H9 (cell line): ENCODE data around the gene CDH24. TPM values are rescaled to one million over a fixed set of nuclear protein-coding genes. Genes with fewer than 3 reads are reported as not detected.

Experiments used
- DNase-seq: peaks from one replicate; pipeline ENCODE4 v3.0.0-alpha.2; 2017
- H2AFZ ChIP-seq: one replicate; pipeline ENCODE4 v1.6.1; 2013; ENCODE audit warnings: mild to moderate bottlenecking, low read length, control low read depth, moderate library complexity
- H2AK5ac ChIP-seq: 2 replicates; pipeline ENCODE4 v1.6.1; 2013; ENCODE audit warnings: low read length, control low read depth, mixed read lengths; ENCODE audit not compliant: insufficient read length
- H2BK120ac ChIP-seq: one replicate; pipeline ENCODE4 v1.6.1; 2013; ENCODE audit warnings: low read depth, mild to moderate bottlenecking, low read length, control low read depth, inconsistent platforms; ENCODE audit not compliant: poor library complexity, severe bottlenecking
- H2BK12ac ChIP-seq: 2 replicates; pipeline ENCODE4 v1.6.1; 2013; ENCODE audit warnings: low read length, control low read depth, mixed read lengths, low read depth; ENCODE audit not compliant: insufficient read length
- H2BK15ac ChIP-seq: 2 replicates; pipeline ENCODE4 v1.6.1; 2013; ENCODE audit warnings: low read depth, low read length, control low read depth
- H2BK20ac ChIP-seq: one replicate; pipeline ENCODE4 v1.6.1; 2013; ENCODE audit warnings: low read depth, mild to moderate bottlenecking, low read length, control low read depth, inconsistent platforms; ENCODE audit not compliant: poor library complexity, severe bottlenecking
- H2BK5ac ChIP-seq: 2 replicates; pipeline ENCODE4 v1.6.1; 2013; ENCODE audit warnings: low read length, control low read depth, mixed read lengths; ENCODE audit not compliant: insufficient read length
- H3K14ac ChIP-seq: 2 replicates; pipeline ENCODE4 v1.6.1; 2013; ENCODE audit warnings: low read length, control low read depth; ENCODE audit not compliant: insufficient read depth
- H3K18ac ChIP-seq: 2 replicates; pipeline ENCODE4 v1.6.1; 2013; ENCODE audit warnings: low read depth, mild to moderate bottlenecking, mixed read lengths, low read length, control low read depth; ENCODE audit not compliant: insufficient read length
- H3K23ac ChIP-seq: 2 replicates; pipeline ENCODE4 v1.6.1; 2013; ENCODE audit warnings: low read length, control low read depth, mixed read lengths, low read depth; ENCODE audit not compliant: insufficient read length
- H3K23me2 ChIP-seq: 2 replicates; pipeline ENCODE4 v1.6.1; 2013; ENCODE audit warnings: low read depth, mild to moderate bottlenecking, mixed read lengths, low read length, control low read depth; ENCODE audit not compliant: insufficient read length, poor library complexity, severe bottlenecking
- H3K27ac ChIP-seq: 2 replicates; pipeline ENCODE4 v1.5.1; 2013; ENCODE audit warnings: low read length, control low read depth, mixed read lengths, low read depth; ENCODE audit not compliant: insufficient read length
- H3K27me3 ChIP-seq: 2 replicates; pipeline ENCODE4 v1.6.1; 2013; ENCODE audit warnings: low read length, control low read depth, inconsistent platforms; ENCODE audit not compliant: insufficient read depth
- H3K4ac ChIP-seq: 2 replicates; pipeline ENCODE4 v1.6.1; 2013; ENCODE audit warnings: low read depth, mild to moderate bottlenecking, control low read depth, inconsistent platforms, low read length, moderate library complexity
- H3K4me1 ChIP-seq: 2 replicates; pipeline ENCODE4 v1.6.1; 2013; ENCODE audit warnings: low read length, control low read depth, inconsistent platforms; ENCODE audit not compliant: insufficient read depth
- H3K4me2 ChIP-seq: 2 replicates; pipeline ENCODE4 v1.6.1; 2013; ENCODE audit warnings: low read length, control low read depth, mixed read lengths; ENCODE audit not compliant: insufficient read length, insufficient read depth
- H3K56ac ChIP-seq: 2 replicates; pipeline ENCODE4 v1.6.1; 2013; ENCODE audit warnings: low read depth, mild to moderate bottlenecking, mixed read lengths, low read length, control low read depth; ENCODE audit not compliant: insufficient read length
- H3K79me1 ChIP-seq: 2 replicates; pipeline ENCODE4 v1.6.1; 2013; ENCODE audit warnings: low read depth, mild to moderate bottlenecking, moderate library complexity, low read length, control low read depth, inconsistent platforms; ENCODE audit not compliant: insufficient read depth, poor library complexity, severe bottlenecking
- H3K79me2 ChIP-seq: 2 replicates; pipeline ENCODE4 v1.6.1; 2013; ENCODE audit warnings: low read length, control low read depth, inconsistent platforms; ENCODE audit not compliant: insufficient read depth
- H3K9ac ChIP-seq: 2 replicates; pipeline ENCODE4 v1.6.1; 2013; ENCODE audit warnings: low read length, control low read depth, mixed read lengths; ENCODE audit not compliant: insufficient read length; ENCODE audit errors: extremely low read depth
- H3K9me3 ChIP-seq: one replicate; pipeline ENCODE4 v1.6.1; 2013; ENCODE audit warnings: low read depth, low read length, inconsistent platforms; ENCODE audit not compliant: control insufficient read depth
- H3T11ph ChIP-seq: one replicate; pipeline ENCODE4 v1.6.1; 2013; ENCODE audit warnings: mild to moderate bottlenecking, low read length, control low read depth, inconsistent platforms
- H4K20me1 ChIP-seq: one replicate; pipeline ENCODE4 v1.6.1; 2013; ENCODE audit not compliant: control insufficient read depth, insufficient read length, insufficient read depth
- H4K5ac ChIP-seq: 2 replicates; pipeline ENCODE4 v1.6.1; 2013; ENCODE audit warnings: low read depth, mild to moderate bottlenecking, mixed read lengths, low read length, control low read depth; ENCODE audit not compliant: insufficient read length
- H4K8ac ChIP-seq: replicated peaks from 2 replicates; pipeline ENCODE4 v1.6.1; 2013; ENCODE audit warnings: low read length, control low read depth, mixed read lengths, low read depth; ENCODE audit not compliant: insufficient read length
- H4K91ac ChIP-seq: 2 replicates; pipeline ENCODE4 v1.6.1; 2013; ENCODE audit warnings: low read depth, mild to moderate bottlenecking, moderate library complexity, mixed read lengths, low read length, control low read depth; ENCODE audit not compliant: insufficient read length
- H3K27ac Mint-ChIP-seq, 3 experiments: 2 replicates in 2 of 3; 3 replicates in 1 of 3; pipeline ENCODE4 v1.8.0; 2020 to 2021; ENCODE audit warnings: mixed read lengths in 3 of 3, mild to moderate bottlenecking in 1 of 3, moderate library complexity in 1 of 3
- H3K27me3 Mint-ChIP-seq: 2 replicates; pipeline ENCODE4 v1.8.0; 2021; ENCODE audit warnings: low read depth, mild to moderate bottlenecking, moderate library complexity, mixed read lengths
- H3K36me3 Mint-ChIP-seq, 3 experiments: 2 replicates in 2 of 3; 3 replicates in 1 of 3; pipeline ENCODE4 v1.8.0; 2020 to 2021; ENCODE audit warnings: low read depth in 3 of 3, mixed read lengths in 3 of 3; ENCODE audit not compliant: insufficient read depth in 1 of 3
- H3K4me1 Mint-ChIP-seq, 2 experiments: 2 replicates each; pipeline ENCODE4 v1.8.0; 2020; ENCODE audit warnings: mixed read lengths in 2 of 2
- H3K4me3 Mint-ChIP-seq, 2 experiments: 2 replicates in 1 of 2; 3 replicates in 1 of 2; pipeline ENCODE4 v1.8.0; 2020 to 2021; ENCODE audit warnings: mild to moderate bottlenecking in 2 of 2, mixed read lengths in 2 of 2, moderate library complexity in 1 of 2
- H3K9me3 Mint-ChIP-seq, 2 experiments: 2 replicates in 1 of 2; 3 replicates in 1 of 2; pipeline ENCODE4 v1.8.0; 2020; ENCODE audit warnings: mild to moderate bottlenecking in 2 of 2, mixed read lengths in 2 of 2, moderate library complexity in 1 of 2
- WGBS: extraction: QIAGEN DNeasy Blood & Tissue Kit; methylation state at CpG from one replicate; pipeline ENCODE4 v1.1.7; 2013; ENCODE audit warnings: missing lambda C conversion rate, low lambda C conversion rate, mixed read lengths; ENCODE audit not compliant: insufficient read length; ENCODE audit errors: extremely low coverage; 5-methylcytosine and 5-hydroxymethylcytosine counted together
- total RNA-seq: library from RNA; stranded (reverse); gene quantifications from 2 replicates; pipeline ENCODE4 v1.2.1, GENCODE V29; 2021
- TF ChIP-seq, protein P1 (sequence below): fragments of 200-600 bp; sonication (generic); conservative IDR thresholded peaks from 3 replicates; pipeline ENCODE4 v1.8.0; 2021; ENCODE audit warnings: antibody characterized with exemption, mild to moderate bottlenecking

CDH24 gene
- total RNA-seq, 1 experiment from 2014 or later: 16.7 TPM

DNA sequence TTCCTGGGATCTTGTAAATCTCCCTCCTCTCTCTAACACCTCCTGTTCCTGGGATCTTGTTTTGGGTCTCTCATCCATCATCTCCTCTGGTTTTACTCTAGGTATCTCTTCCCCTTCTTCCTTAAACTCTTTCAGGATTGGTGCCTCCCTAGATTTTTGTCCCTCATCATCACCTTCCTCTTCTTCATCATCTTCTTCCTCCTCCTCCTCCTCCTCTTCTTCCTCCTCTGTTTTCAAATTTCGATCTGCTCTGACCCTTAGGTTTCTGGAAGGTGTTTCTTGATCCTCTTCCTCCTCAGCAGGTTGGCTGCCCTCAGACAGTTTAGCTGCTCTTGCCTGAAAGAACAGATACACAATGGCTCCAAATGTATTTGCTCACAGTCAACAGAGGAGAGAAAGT is 23.2 kb upstream of the CDH24 start:
- Histone ChIP-seq H3K23ac (no peak overlapping the region), H2BK120ac (no peak overlapping the region), H2AK5ac (no peak overlapping the region), H3T11ph (no peak overlapping the region), H3K56ac (no peak overlapping the region), H3K27ac (no peak overlapping the region), H3K4me1 (no peaks in the 10 kb centered on the region), H3K79me1 (no peaks in the 10 kb centered on the region), H4K20me1 (no peaks in the 10 kb centered on the region), H2BK15ac (no peak overlapping the region), H3K79me2 (no peaks in the 10 kb centered on the region), H3K14ac (no peak overlapping the region), H4K91ac (no peak overlapping the region), H2AFZ (no peak overlapping the region), H2BK20ac (no peak overlapping the region), H3K4me2 (no peak overlapping the region), H4K8ac (no peak overlapping the region), H3K23me2 (no peaks in the 10 kb centered on the region), H3K18ac (no peak overlapping the region), H3K4ac (no peak overlapping the region), H2BK5ac (no peak overlapping the region), H4K5ac (no peak overlapping the region), H3K27me3 (no peaks in the 10 kb centered on the region), H3K9me3 (no peaks in the 10 kb centered on the region), H2BK12ac (no peak overlapping the region), H3K9ac (no peak overlapping the region)
- TF ChIP-seq, protein P1, sequence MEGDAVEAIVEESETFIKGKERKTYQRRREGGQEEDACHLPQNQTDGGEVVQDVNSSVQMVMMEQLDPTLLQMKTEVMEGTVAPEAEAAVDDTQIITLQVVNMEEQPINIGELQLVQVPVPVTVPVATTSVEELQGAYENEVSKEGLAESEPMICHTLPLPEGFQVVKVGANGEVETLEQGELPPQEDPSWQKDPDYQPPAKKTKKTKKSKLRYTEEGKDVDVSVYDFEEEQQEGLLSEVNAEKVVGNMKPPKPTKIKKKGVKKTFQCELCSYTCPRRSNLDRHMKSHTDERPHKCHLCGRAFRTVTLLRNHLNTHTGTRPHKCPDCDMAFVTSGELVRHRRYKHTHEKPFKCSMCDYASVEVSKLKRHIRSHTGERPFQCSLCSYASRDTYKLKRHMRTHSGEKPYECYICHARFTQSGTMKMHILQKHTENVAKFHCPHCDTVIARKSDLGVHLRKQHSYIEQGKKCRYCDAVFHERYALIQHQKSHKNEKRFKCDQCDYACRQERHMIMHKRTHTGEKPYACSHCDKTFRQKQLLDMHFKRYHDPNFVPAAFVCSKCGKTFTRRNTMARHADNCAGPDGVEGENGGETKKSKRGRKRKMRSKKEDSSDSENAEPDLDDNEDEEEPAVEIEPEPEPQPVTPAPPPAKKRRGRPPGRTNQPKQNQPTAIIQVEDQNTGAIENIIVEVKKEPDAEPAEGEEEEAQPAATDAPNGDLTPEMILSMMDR: no peak
- H3K27ac Mint-ChIP-seq: no peak overlapping the region; a peak in 1 of 7 replicates
- H3K36me3 Mint-ChIP-seq: peaks cover 56 to 94% (median 85%) of the 10 kb centered on the region in 3 experiments; a peak in 6 of 7 replicates
- H3K27me3 Mint-ChIP-seq: no peaks in the 10 kb centered on the region
- DNase-seq: no peak
- no peaks in the 10 kb centered on the region; a peak in 1 of 5 replicates for H3K9me3 Mint-ChIP-seq
- no peaks in the 10 kb centered on the region for H3K4me1 Mint-ChIP-seq
- no CpG with 5 or more reads among the region's 1 CpG for WGBS
- H3K4me3 Mint-ChIP-seq: no peak overlapping the region
